Fibroblast of peridontal ligament (primary cell): ENCODE measurements around the gene GGTA1.
A peak's percentile ranks its signal among the peaks of the same experiment; 100 is the strongest.
"Not testable (repeated sequence)": the region's sequence is repeated elsewhere in the genome, so short reads cannot be mapped to it uniquely, and the experiment has no call there.

Experiments used
- DNase-seq: peaks from one replicate; pipeline ENCODE4 v3.0.0-alpha.2; 2010; ENCODE audit errors: extremely low read depth

Gene GGTA1

DNA sequence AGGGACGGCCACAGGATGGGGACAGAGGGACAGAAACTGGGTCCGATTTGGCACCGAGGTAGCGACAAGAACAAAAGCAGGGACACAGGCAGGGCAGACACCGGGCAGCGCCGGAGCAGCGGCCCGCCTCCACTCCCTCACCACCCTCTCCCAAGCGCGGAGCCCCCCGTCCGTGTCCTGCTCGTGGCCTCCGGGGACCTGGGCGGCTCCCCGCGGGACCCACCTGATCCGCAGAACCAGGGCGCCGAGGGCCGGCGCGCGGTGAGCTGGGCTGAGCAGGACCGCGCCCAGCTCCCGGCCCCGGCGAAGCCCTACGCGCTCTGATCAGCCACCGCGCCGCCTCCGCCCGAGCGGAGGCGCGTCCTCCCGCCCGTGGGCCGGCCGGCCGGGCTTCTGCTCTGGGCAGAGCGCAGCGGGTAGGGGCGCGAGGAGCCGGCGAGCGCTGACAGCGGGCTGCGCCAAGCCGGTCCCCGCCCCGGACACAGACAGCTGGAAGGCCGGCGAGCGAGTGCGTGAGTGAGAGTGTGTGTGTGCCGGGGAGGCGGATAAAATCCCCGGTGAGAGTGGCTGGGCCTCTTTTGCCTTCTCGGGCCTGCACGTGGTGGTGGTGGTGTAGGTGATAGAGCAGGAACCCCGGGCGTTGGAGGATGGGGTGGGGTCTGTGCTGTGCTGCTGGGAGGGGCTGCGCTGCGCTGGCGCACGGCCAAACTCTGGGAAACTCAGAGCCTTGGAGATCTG is at the start of gene GGTA1:
Gene GGTA1, minus strand, starts transcription at position 418 of the 738 bp plus-strand sequence. CDS start 31,922 bp downstream, outside the sequence.
- DNase-seq = peak; percentile 39

DNA sequence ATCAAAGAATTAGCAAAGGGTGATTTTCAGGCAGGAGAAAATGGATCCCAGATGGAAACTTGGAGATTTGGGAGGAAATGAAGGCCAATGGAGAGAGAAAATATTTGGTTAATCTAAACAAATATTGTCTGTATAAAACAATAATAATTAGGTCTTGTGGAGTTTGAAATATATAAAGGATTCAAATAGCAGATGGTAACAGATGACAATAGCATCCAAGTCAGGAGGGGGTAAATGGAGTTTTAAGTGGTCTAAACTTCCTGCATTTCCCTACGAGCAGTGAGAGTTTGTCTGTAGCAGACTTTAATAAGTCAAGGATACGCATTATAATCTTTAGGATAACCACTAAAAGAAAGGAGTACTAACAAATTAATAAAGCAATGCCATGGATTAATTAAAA is 49.0 kb upstream of the GGTA1 start:
- no peak for DNase-seq

DNA sequence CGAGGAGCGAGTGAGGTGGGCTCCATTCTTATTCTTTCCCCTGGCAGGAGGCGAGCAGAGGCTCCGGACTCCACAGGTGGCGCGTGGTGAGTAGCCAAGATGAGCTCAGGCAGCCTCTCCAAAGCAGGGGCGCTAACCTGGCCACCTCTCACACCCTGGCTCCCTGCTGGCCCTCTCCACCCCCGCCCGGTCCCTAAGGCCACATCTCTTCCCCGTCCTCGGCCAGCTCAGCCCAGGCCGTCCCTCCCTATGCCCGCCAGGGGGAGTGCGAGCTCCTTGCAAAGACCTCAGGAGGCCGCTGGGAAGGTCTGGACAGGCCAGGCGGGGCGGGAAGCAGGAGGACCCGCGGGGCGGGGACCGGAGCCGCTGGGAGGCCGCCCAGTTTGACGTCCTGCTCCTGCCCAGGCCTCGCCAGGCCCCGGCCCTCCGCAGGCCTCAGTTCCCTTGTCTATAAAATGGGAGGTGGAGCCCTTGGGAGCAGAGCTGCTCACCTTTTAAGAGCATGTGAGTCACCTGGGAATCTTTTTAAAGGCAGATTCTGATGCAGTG is 46.3 kb upstream of the GGTA1 start:
- DNase-seq = peak; percentile 93

DNA sequence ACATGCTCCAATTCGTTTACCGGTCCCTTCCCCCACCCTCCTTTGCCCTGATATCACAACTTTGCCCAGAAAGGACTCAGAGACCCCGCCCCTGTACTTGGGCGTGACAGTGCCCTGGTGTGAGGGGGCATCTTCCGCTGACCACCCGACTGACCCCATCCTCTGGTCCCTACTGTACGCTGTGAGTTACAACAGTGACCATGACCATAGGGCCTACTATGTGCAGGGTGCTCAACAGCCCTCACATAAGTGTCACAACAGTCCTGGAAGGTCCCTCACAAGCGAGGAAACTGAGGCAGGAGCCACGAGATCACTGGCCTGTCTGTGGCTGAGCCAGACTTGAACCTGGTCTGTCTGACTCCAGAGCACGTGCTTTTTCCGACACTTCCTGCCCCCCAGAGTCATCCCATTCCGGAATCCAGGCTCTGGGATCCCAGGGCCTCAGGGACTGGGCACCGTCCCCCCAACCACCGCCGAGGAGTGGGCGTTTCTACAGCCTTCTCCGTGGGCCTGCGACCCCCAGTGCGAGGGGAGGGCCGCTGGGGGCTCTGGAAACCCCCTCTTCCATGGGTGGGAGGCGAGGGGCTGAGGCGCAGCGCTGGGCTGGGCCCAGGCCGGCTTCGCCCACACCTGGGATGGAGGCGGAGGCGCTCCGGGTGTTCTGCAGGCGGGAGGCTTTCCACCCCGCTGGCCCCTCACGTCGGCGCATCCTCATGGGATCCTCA is 45.7 kb upstream of the GGTA1 start:
- DNase-seq = no peak

DNA sequence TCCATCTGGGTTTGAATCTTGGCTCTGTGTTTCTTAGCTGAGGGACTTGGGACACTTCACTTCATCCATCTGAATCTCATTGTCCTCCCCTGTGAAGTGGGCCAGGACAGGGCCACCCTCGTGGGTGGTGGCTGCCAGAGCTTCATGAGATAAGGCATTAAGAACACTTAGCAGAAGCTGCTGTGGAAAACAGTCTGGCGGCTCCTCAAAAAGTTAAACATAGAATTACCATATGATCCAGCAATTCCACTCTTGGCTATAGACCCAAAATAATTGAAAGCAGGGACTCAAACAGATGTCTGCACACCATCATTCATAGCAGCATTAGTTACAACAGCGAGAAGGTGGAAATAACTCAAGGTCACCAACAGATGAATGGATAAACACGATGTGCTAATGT is 42.4 kb upstream of the GGTA1 start:
- DNase-seq = no peak

DNA sequence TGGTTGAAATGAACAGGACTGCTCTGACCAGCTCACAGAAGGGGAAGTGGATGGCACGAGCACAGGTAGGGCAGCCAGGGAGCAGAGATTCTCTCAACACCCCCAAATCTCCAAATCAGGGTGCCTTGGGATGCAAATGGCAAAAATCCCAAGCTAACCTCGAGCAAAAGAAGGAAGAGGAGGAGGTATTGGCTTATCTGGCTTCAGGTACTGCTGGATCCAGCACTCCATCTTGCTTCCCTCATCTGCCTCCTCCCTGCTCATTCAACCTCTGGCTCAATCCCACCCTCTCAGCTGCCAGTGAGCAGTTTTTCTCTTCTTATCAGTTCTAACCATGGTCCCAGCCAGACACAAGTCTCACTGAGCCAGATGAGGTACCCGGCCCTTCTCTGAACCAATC is 41.6 kb upstream of the GGTA1 start:
- no peak for DNase-seq

DNA sequence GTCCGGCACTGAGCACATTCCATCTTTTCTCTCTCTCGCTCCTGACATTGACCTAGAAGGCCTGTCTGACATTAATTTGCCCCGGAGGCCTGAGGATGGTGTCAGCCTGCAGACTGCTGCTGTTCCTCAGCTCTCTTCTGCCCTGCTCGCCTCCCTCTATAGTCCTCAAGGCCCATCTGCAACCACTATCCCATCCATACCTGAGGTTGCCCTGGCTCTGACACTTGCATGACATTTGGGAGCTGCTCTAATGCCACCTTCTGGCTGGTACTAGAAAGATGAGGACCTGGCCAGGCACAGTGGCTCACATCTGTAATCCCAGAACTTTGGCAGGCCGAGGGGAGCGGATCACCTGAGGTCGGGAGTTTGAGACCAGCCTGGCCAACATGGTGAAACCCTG is 38.6 kb upstream of the GGTA1 start:
- DNase-seq = no peak

DNA sequence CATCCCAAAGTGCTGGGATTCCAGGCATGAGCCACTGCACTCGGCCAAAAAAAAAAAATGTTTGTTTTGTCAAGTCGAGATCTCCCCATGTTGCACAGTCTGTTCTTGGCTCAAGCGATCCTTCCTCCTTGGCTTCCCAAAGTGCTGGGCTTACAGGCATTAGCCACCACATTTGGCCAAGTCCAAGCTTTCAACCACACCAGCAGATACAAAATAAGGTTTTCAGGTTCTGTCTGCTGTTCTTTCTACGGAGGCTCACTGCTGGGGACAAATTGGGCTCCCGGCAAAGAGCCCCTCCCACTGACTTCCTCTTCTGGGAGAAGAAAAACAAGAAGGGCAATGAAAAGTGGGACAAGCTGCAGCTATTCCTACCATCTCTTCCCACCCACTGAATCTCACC is 37.6 kb upstream of the GGTA1 start:
- no peak for DNase-seq

DNA sequence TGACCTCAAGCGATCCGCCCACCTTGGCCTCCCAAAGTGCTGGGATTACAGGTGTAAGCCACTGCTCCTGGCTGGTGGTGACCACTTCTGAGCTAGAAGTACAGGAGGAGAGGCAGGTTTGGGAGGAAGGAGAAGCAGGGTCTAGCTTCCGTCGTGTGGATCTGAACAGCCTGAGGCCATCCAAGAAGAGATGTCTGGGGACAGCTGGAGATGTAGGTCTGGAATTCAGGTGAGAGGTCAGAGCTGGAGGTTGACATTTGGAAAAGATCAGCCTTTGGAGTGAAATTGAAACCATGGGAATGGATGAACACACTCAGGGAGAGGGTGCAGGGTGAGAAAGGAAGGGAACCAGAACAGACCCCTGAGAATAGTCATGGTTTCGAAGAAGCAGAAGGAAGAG is 33.2 kb upstream of the GGTA1 start:
- no peak for DNase-seq

DNA sequence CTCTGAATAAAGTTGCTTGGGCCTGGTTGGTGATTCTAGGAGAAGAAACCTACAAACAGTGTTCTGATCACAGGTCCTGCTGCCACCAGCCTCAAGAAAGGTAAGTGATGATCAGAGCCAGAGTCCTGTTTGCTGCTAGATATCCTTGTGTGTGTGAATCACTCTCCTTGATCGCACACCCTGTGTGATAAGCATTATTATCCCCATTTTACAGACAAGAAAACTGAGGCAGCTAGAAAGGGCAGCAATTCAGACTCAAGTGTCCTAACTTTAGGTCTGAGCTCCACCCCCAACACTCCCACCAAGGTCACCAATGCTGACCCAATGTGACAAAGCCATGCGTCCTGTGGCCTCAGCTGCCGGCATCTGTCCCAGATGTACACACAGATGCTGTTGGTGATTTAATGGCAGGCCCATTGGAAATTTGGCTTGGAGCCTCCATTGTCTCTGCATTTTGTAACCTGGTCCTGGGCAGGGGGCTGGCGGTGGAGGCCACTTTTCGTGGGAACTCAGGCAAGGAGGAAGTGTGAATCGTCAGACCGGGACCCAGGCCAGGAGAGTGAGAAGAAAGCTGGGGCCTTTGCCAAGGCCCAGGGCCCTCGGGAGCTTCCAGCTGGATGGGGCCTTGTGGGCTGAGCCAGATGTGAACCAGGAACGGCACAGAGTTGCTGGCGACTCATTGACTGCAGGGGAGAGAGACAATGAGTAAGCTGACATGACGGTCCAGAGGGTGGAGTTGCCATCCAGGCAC is 29.8 kb upstream of the GGTA1 start:
- peak; percentile 95 for DNase-seq

DNA sequence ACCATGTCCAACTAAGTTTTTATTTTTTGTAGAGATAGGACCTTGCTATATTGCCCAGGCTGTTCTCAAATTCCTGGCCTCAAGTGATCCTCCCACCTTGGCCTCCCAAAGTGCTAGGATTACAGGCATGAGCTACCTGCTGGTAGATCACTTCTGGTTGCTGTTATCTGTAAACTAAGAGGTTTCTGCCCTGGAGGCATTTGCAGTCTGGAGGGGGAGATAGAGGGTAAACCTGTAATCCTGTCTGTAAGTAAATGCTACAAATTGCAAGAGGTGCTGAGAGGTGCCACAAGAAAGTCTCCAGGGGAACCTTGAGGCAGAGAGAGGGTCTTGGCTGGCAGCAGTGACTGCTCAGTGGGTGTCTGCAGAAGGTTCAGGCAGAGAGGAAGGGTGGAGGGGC is 29.0 kb upstream of the GGTA1 start:
- no peak for DNase-seq

DNA sequence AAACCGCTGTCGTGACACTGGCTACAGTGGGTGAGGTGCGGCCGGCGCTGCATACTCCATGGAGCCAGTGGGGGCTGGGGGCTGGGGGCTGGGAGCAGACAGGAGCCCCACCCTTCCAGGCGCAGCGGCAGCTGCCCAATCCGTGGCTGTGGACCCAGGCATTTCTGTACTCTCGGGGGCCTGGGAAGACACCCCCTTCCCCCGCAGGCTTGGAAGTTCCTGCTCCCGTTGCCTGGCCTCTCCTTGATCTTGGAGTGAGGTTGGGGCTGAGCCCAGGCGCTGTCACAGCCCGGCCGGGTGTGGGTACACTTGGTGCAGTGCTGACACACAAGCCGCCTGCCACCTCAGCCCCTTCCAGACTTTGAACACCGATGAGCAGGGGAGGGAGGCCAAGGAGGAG is 27.7 kb upstream of the GGTA1 start:
- DNase-seq = no peak

DNA sequence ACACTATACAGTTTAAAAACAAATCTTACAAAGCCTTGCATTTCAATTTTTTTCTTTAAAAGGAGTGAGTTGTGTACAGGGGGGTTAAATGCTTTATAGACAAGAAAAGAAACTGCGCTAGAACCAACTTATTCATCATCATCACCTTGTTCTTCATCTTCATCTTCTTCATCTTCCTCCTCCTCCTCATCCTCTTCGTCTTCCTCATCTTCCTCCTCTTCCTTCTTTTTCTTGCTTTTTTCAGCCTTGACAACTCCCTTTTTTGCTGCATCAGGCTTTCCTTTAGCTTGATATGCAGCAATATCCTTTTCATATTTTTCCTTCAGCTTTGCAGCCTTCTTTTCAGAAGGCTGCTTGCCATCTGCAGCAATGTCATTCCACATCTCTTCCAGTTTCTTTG is 20.0 kb upstream of the GGTA1 start:
- not testable (repeated sequence) for DNase-seq

DNA sequence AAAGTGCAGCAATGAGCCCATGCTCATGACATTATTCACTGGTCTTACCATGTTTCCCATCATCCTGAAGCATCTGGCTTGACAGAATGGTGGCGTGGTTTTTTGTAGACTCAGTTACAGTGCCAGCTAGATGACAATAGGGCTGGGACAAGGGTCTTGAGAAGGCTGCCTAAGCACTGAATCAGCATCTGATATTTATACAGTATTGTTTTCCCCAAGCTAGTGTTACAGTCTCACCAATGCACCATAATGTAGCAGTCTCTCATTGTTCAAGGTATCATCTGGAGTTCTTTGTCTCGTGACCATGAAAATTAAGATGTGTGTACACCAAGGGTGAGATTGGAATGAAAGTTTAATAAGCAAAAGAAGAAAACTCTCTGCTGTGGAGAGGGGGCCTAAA is 19.0 kb upstream of the GGTA1 start:
- no peak for DNase-seq

DNA sequence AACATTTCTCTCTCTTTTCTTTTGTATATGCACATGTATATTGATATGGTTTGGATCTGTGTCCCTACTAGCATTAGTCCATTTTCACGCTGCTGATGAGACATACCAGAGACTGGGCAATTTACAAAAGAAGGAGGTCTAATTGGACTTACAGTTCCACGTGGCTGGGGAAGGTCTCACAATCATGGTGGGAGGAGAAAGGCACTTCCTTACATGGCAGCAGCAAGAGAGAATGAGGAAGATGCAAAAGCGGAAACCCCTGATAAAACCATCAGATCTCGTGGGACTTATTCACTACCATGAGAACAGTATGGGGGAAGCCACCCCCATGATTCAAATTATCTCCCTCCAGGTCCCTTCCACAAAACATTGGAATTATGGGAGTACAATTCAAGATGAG is 13.5 kb upstream of the GGTA1 start:
- not testable (repeated sequence) for DNase-seq

DNA sequence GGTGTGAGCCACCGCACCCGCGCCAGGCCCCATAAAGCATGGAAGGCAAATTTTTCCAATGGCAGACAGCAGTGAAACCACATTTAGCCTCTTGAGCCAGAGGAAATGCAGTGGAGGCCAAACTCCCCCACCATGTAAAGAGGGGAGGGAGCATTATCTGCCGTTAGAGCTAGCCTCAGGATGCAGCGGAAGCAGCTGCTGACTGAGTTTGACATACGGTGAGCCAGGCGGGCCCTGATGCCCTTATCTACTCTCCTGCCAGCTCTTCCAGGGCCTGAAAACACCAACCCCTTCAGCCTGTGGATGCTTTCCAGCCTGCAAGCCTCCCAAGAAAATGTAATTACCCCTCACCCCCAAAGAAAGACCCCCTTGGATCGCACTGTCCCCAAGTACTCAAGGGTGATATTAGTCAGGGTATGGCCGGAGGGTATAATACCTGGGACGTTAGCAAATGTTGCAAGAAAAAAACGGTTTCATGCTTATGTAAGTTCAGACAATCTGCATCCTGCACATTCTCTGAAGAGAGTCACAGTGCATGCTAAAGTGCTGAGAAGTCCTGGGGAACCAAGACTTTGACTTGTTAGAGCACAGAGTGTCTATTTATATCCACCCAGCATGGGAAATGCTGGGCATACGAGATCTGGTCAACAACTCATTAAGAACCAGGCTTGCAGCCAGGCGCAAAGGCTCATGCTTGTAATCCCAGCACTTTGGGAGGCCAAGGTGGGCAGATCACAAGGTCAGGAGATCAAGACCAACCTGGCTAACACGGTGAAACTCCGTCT is 11.3 kb upstream of the GGTA1 start:
- peak; percentile 8 for DNase-seq

DNA sequence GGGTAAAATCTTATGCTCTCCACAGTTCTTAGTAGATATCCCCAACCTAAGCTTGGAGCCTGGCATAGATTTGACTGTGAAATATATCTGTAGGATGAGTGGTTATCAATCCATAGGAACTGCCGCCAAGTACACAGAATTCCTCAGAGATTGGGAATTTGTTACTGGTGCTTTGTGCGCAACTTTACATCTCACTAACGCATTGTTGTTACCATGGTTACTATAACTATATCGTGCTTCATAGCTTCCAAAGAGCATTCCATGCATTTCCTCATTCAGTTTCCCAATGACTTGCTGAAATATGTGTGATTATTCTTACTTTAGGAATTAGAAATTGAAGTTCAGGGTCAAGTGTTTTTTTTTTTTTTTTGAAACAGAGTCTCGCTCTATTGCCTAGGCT is 9.5 kb upstream of the GGTA1 start:
- DNase-seq = no peak

DNA sequence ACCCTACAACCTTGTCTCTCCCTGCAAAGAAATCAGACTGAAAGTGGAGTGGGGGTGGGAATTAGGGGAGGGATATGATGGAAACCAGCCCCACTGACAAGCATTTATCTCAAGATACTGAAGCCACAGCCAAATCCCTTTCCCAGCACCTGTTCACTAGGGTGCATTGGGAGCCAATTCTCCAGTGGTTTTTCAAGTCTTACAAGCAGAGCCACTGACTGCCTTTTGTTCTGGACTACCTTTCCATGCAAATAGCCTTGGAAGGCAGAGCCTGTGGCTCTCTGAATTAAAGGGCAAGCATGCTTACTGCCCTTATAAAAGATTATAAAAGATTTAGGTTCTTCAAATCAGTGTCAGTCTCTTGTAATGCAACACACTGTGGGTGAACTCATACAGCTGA is 8.8 kb upstream of the GGTA1 start:
- DNase-seq = no peak

DNA sequence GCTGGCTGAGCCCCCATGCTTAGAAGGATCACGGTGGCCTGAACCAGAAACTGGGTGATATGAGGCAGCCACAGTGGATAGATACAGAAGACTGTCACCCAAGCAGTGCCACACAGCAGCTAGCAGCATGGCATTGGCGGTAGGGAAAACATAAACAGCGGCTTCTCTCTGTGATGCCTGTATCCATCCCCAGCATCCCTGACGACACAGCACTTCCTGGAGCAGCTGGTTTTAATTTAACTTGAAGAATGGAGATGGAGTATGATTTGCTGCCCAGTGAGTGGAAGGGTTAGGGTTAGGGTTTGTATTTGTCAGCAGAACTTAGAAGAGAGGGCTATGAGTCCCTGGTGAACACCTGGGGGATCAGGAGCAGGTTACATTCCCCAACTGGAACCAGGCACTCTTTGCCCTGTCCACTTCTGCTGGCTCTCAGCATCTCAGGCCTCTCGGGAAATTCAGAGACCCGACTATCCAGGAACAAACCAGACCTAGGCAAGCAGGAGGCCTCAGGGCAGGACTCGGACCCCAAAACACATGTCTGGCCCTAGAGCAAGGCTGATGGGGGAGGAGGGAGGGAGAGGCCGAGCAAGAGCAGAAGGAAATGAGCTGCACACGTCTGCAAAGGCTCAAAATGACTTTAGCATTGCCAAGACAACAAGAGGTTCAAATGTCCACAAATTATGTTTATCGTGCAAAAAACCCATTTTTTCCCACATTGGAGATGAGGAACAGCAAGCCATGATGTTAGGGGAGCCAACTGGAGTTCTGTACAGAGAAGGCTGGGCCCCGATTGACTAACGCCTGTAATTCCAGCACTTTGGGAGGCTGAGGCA is 6.5 kb upstream of the GGTA1 start:
- DNase-seq = peak; percentile 61

DNA sequence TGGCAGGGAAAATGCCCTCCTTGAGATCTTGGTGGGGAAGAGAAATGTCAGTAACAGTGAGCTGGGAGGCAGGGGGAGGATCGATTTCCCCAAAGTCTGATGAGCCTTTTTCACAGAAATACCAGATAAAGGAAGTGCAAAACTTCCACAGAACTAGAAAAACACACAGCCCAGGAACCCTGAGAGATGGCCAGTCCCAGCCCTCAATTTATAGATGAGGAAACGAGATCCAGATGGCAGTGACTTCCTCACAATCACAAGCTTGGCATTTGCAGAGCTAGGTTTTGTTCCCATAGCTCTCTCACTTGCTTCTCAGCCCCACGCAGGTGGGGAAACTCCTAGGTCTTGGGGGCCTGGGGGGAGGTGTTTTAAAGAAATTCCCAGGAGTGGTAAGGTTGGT is 3.8 kb upstream of the GGTA1 start:
- DNase-seq = peak; percentile 59

DNA sequence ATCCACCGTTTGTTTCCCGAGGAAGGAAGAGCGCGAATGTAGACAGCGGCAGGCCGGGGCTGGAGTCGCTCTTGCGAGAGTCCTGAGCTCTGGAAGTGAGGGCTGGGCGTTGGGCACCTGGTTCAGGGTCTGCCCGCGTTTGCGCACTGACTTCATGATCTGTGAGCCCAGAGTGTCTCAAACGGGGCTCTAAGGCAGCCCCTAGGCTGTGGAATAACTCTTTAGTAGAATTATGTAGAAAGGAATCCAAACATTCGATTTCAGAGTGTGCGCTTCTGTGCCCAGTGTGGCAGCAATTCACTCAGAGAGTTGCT is 478 bp upstream of the GGTA1 start:
- DNase-seq = no peak
